ENCODE measurements around the gene BRICD5.

DNA sequence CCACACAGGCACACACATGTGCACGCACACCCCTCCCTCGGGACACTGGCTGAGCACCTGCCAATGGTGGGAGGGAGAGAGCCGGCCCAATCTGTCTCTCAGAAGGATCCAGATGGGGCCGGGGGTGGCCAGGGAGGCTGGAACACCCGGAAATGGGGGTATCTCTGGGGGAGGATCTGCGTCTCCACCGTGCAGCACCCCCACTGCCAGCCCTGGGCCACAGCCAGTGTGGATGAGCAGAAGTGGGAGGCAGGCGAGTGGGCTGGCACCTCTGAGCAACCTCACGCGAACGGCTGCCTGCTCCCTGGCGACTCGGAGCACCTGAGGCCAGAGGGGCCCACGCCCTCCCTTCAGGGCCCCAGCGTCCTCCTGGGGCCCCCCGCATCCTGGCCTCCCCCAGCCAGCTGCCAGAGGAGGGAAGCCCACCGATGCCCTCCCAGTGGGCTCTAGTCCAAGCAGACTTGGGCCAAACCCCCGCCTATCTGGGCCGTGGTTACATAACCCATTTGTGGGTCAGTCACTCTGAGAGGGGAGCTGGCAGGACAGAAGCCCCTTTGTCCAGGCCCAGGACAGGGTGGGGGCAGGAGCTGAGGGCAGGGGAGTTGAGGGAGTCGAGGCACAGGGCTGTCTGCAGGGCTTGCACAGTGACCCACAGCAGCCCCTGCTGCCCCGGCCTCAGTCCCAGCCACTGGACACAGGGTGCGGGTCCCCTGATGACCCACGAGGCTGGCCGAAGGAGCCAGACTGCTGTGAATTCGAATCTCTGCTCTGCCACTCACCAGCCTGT is 19.8 kb downstream of the BRICD5 start:
- TF ChIP-seq, protein P1, sequence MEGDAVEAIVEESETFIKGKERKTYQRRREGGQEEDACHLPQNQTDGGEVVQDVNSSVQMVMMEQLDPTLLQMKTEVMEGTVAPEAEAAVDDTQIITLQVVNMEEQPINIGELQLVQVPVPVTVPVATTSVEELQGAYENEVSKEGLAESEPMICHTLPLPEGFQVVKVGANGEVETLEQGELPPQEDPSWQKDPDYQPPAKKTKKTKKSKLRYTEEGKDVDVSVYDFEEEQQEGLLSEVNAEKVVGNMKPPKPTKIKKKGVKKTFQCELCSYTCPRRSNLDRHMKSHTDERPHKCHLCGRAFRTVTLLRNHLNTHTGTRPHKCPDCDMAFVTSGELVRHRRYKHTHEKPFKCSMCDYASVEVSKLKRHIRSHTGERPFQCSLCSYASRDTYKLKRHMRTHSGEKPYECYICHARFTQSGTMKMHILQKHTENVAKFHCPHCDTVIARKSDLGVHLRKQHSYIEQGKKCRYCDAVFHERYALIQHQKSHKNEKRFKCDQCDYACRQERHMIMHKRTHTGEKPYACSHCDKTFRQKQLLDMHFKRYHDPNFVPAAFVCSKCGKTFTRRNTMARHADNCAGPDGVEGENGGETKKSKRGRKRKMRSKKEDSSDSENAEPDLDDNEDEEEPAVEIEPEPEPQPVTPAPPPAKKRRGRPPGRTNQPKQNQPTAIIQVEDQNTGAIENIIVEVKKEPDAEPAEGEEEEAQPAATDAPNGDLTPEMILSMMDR (IDR thresholded peaks at IDR 0.05): no peak
- TF ChIP-seq POLR2AphosphoS5 (IDR thresholded peaks at IDR 0.05) (no peak), POLR2A (IDR thresholded peaks at IDR 0.05) (no peak), EP300 (IDR thresholded peaks at IDR 0.05) (no peak)
